ENCODE data around the gene CTAGE6.
"Not testable (repeated sequence)": the region's sequence is repeated elsewhere in the genome, so short reads cannot be mapped to it uniquely, and the experiment has no call there.

CTAGE6 gene

GRCh38 chr7:143767531-143767930 is 10.0 kb upstream of the CTAGE6 start:
- H3K27ac ChIP-seq (ENCODE audit: insufficient read depth, low read length, poor library complexity, severe bottlenecking); H3K36me3 ChIP-seq (ENCODE audit: control insufficient read depth, insufficient read depth, low read length); H3K4me3 ChIP-seq (ENCODE audit: insufficient read depth, low read depth, low read length, poor library complexity, severe bottlenecking); H3K4me1 ChIP-seq (ENCODE audit: control insufficient read depth, insufficient read depth, low read length, poor library complexity, severe bottlenecking); H3K27me3 ChIP-seq (replicated peaks; ENCODE audit: control insufficient read depth, insufficient read depth, low read length, poor library complexity, severe bottlenecking); DNase-seq; H3K9me3 ChIP-seq (ENCODE audit: control insufficient read depth, low read length): not testable (repeated sequence)

GRCh38 chr7:143765678-143766077 is 8.2 kb upstream of the CTAGE6 start:
- H3K4me1 ChIP-seq (ENCODE audit: control insufficient read depth, insufficient read depth, low read length, poor library complexity, severe bottlenecking); H3K27me3 ChIP-seq (replicated peaks; ENCODE audit: control insufficient read depth, insufficient read depth, low read length, poor library complexity, severe bottlenecking); H3K9me3 ChIP-seq (ENCODE audit: control insufficient read depth, low read length); DNase-seq; H3K27ac ChIP-seq (ENCODE audit: insufficient read depth, low read length, poor library complexity, severe bottlenecking); H3K36me3 ChIP-seq (ENCODE audit: control insufficient read depth, insufficient read depth, low read length); H3K4me3 ChIP-seq (ENCODE audit: insufficient read depth, low read depth, low read length, poor library complexity, severe bottlenecking): not testable (repeated sequence)

GRCh38 chr7:143763065-143763464 is 5.6 kb upstream of the CTAGE6 start:
- not testable (repeated sequence) for H3K4me1 ChIP-seq (ENCODE audit: control insufficient read depth, insufficient read depth, low read length, poor library complexity, severe bottlenecking); H3K36me3 ChIP-seq (ENCODE audit: control insufficient read depth, insufficient read depth, low read length); H3K27me3 ChIP-seq (replicated peaks; ENCODE audit: control insufficient read depth, insufficient read depth, low read length, poor library complexity, severe bottlenecking); H3K27ac ChIP-seq (ENCODE audit: insufficient read depth, low read length, poor library complexity, severe bottlenecking); H3K9me3 ChIP-seq (ENCODE audit: control insufficient read depth, low read length); DNase-seq; H3K4me3 ChIP-seq (ENCODE audit: insufficient read depth, low read depth, low read length, poor library complexity, severe bottlenecking)

- H3K9me3 ChIP-seq (ENCODE audit: control insufficient read depth, low read length); H3K27ac ChIP-seq (ENCODE audit: insufficient read depth, low read length, poor library complexity, severe bottlenecking); H3K36me3 ChIP-seq (ENCODE audit: control insufficient read depth, insufficient read depth, low read length); DNase-seq; H3K27me3 ChIP-seq (replicated peaks; ENCODE audit: control insufficient read depth, insufficient read depth, low read length, poor library complexity, severe bottlenecking); H3K4me3 ChIP-seq (ENCODE audit: insufficient read depth, low read depth, low read length, poor library complexity, severe bottlenecking); H3K4me1 ChIP-seq (ENCODE audit: control insufficient read depth, insufficient read depth, low read length, poor library complexity, severe bottlenecking): not testable (repeated sequence)
Observed at GRCh38 chr7:143745340-143745739, 12.2 kb downstream of the CTAGE6 start.

- H3K27ac ChIP-seq (ENCODE audit: insufficient read depth, low read length, poor library complexity, severe bottlenecking); DNase-seq; H3K4me1 ChIP-seq (ENCODE audit: control insufficient read depth, insufficient read depth, low read length, poor library complexity, severe bottlenecking); H3K36me3 ChIP-seq (ENCODE audit: control insufficient read depth, insufficient read depth, low read length); H3K9me3 ChIP-seq (ENCODE audit: control insufficient read depth, low read length); H3K4me3 ChIP-seq (ENCODE audit: insufficient read depth, low read depth, low read length, poor library complexity, severe bottlenecking); H3K27me3 ChIP-seq (replicated peaks; ENCODE audit: control insufficient read depth, insufficient read depth, low read length, poor library complexity, severe bottlenecking): not testable (repeated sequence)
Observed at GRCh38 chr7:143737037-143737819, 20.3 kb downstream of the CTAGE6 start.

- no peak for DNase-seq
- H3K36me3 ChIP-seq (ENCODE audit: control insufficient read depth, insufficient read depth, low read length): no peaks in the 10 kb centered on the region
- no peaks in the 10 kb centered on the region for H3K4me1 ChIP-seq (ENCODE audit: control insufficient read depth, insufficient read depth, low read length, poor library complexity, severe bottlenecking)
- H3K27me3 ChIP-seq (replicated peaks; ENCODE audit: control insufficient read depth, insufficient read depth, low read length, poor library complexity, severe bottlenecking): no peaks in the 10 kb centered on the region
- no peaks in the 10 kb centered on the region for H3K9me3 ChIP-seq (ENCODE audit: control insufficient read depth, low read length)
- no peak overlapping the region for H3K27ac ChIP-seq (ENCODE audit: insufficient read depth, low read length, poor library complexity, severe bottlenecking)
- H3K4me3 ChIP-seq (ENCODE audit: insufficient read depth, low read depth, low read length, poor library complexity, severe bottlenecking): no peak overlapping the region
Observed at GRCh38 chr7:143735962-143736361, 21.5 kb downstream of the CTAGE6 start.

- no peaks in the 10 kb centered on the region for H3K9me3 ChIP-seq (ENCODE audit: control insufficient read depth, low read length)
- H3K4me1 ChIP-seq (ENCODE audit: control insufficient read depth, insufficient read depth, low read length, poor library complexity, severe bottlenecking): no peaks in the 10 kb centered on the region
- no peaks in the 10 kb centered on the region for H3K27me3 ChIP-seq (replicated peaks; ENCODE audit: control insufficient read depth, insufficient read depth, low read length, poor library complexity, severe bottlenecking)
- H3K36me3 ChIP-seq (ENCODE audit: control insufficient read depth, insufficient read depth, low read length): peaks cover 2% of the 10 kb centered on the region
- no peak for DNase-seq
- no peak overlapping the region for H3K4me3 ChIP-seq (ENCODE audit: insufficient read depth, low read depth, low read length, poor library complexity, severe bottlenecking)
- no peak overlapping the region for H3K27ac ChIP-seq (ENCODE audit: insufficient read depth, low read length, poor library complexity, severe bottlenecking)
Observed at GRCh38 chr7:143733876-143734275, 23.6 kb downstream of the CTAGE6 start.

GRCh38 chr7:143728333-143728862 is 29.1 kb downstream of the CTAGE6 start:
- no peak overlapping the region for H3K4me3 ChIP-seq (ENCODE audit: insufficient read depth, low read depth, low read length, poor library complexity, severe bottlenecking)
- H3K4me1 ChIP-seq (ENCODE audit: control insufficient read depth, insufficient read depth, low read length, poor library complexity, severe bottlenecking): no peaks in the 10 kb centered on the region
- no peaks in the 10 kb centered on the region for H3K27me3 ChIP-seq (replicated peaks; ENCODE audit: control insufficient read depth, insufficient read depth, low read length, poor library complexity, severe bottlenecking)
- H3K9me3 ChIP-seq (ENCODE audit: control insufficient read depth, low read length): no peaks in the 10 kb centered on the region
- no peak for DNase-seq
- H3K36me3 ChIP-seq (ENCODE audit: control insufficient read depth, insufficient read depth, low read length): peaks cover 12% of the 10 kb centered on the region
- H3K27ac ChIP-seq (ENCODE audit: insufficient read depth, low read length, poor library complexity, severe bottlenecking): no peak overlapping the region

- H3K4me1 ChIP-seq (ENCODE audit: control insufficient read depth, insufficient read depth, low read length, poor library complexity, severe bottlenecking); H3K4me3 ChIP-seq (ENCODE audit: insufficient read depth, low read depth, low read length, poor library complexity, severe bottlenecking); H3K27me3 ChIP-seq (replicated peaks; ENCODE audit: control insufficient read depth, insufficient read depth, low read length, poor library complexity, severe bottlenecking); H3K27ac ChIP-seq (ENCODE audit: insufficient read depth, low read length, poor library complexity, severe bottlenecking); DNase-seq; H3K9me3 ChIP-seq (ENCODE audit: control insufficient read depth, low read length): not testable (repeated sequence)
- H3K36me3 ChIP-seq (ENCODE audit: control insufficient read depth, insufficient read depth, low read length): peaks cover 12% of the 10 kb centered on the region
Observed at GRCh38 chr7:143727561-143727960, 29.9 kb downstream of the CTAGE6 start.

- DNase-seq: not testable (repeated sequence)
Observed at GRCh38 chr7:143726143-143726542, 31.4 kb downstream of the CTAGE6 start.

More at GRCh38 chr7:143726143-143726542, 31.4 kb downstream of the CTAGE6 start:
- H3K4me1 ChIP-seq (ENCODE audit: control insufficient read depth, insufficient read depth, low read length, poor library complexity, severe bottlenecking); H3K9me3 ChIP-seq (ENCODE audit: control insufficient read depth, low read length); H3K27me3 ChIP-seq (replicated peaks; ENCODE audit: control insufficient read depth, insufficient read depth, low read length, poor library complexity, severe bottlenecking); H3K27ac ChIP-seq (ENCODE audit: insufficient read depth, low read length, poor library complexity, severe bottlenecking); H3K4me3 ChIP-seq (ENCODE audit: insufficient read depth, low read depth, low read length, poor library complexity, severe bottlenecking): not testable (repeated sequence)
- peaks cover 12% of the 10 kb centered on the region for H3K36me3 ChIP-seq (ENCODE audit: control insufficient read depth, insufficient read depth, low read length)

Data from effector memory CD4-positive, alpha-beta T cell (primary cell).